Measurements from ENCODE around the gene IGFBP5. TPM values are rescaled to one million over a fixed set of nuclear protein-coding genes. Genes with fewer than 3 reads are reported as not detected.

The IGFBP5 gene, protein sequence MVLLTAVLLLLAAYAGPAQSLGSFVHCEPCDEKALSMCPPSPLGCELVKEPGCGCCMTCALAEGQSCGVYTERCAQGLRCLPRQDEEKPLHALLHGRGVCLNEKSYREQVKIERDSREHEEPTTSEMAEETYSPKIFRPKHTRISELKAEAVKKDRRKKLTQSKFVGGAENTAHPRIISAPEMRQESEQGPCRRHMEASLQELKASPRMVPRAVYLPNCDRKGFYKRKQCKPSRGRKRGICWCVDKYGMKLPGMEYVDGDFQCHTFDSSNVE
- 2.3 and 5.9 TPM in 2 replicates for total RNA-seq

DNA sequence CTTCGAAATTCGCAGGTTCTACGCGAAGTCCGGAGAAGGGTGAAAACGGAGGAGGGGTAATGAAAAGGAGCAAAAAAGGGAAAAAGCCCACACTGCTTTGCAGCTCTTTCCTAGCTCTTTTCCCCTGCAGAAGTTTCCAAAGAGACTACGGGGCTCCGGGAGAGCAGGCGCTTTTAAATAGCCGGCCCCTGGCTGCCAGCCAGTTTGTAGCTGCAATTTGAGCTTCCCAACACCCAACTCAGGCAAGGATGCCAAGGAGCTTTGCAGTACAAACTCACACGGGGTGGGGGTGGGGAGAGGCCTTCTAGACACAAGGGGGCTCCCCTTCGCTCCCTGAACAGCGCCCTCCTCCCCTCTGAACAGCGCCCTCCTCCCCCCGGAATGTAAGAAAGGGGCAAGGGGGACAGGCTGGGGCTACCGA lies at the start of gene IGFBP5:
TSS of gene IGFBP5 (minus strand) at position 149 of the 421 bp plus-strand sequence. CDS start 774 bp downstream, outside the sequence.

DNA sequence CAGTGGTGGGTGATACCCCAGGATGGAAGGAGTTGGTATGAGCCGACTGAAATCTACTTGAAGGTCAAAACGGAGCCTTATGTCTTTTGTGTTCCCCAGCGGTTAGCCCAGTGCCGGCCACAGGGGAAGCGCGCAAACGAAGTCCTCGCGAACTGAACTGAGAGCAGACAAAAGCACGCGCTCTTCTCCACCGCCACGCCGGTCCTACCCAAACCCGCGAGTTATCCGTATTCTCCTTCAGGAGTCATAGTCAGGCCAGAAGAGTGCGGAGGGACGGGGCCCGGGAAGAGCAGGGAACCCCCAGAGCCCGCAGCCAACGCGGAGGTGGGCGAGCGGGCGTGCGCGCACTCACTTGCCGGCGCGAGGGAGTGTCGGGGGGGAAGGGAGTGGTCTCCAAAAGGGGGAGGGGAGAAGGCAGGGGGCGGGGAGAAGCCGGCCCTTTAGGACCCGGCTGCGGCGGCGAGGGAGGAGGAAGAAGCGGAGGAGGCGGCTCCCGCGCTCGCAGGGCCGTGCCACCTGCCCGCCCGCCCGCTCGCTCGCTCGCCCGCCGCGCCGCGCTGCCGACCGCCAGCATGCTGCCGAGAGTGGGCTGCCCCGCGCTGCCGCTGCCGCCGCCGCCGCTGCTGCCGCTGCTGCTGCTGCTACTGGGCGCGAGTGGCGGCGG lies 62.3 kb downstream of the IGFBP5 start, which contains the start of gene IGFBP2:
TSS of gene IGFBP2 (plus strand) at position 469 of the 664 bp plus-strand sequence. CDS start at position 573, 104 bp downstream.

Other genes starting within 250 kb of the IGFBP5 start
- gene RPL37A, start 196.7 kb downstream of the IGFBP5 start, total RNA-seq, result 667 and 1,719 TPM in 2 replicates
- 151 and 164 TPM in 2 replicates for gene IGFBP2, start 62.1 kb downstream of the IGFBP5 start, total RNA-seq
- gene TNP1, start 164.5 kb upstream of the IGFBP5 start, total RNA-seq, result not detected in 2 replicates

Data from epithelial cell of umbilical artery (primary cell).